ENCODE measurements around the gene GATM. TPM values are rescaled to one million over a fixed set of nuclear protein-coding genes. Genes with fewer than 3 reads are reported as not detected.

Gene GATM, protein sequence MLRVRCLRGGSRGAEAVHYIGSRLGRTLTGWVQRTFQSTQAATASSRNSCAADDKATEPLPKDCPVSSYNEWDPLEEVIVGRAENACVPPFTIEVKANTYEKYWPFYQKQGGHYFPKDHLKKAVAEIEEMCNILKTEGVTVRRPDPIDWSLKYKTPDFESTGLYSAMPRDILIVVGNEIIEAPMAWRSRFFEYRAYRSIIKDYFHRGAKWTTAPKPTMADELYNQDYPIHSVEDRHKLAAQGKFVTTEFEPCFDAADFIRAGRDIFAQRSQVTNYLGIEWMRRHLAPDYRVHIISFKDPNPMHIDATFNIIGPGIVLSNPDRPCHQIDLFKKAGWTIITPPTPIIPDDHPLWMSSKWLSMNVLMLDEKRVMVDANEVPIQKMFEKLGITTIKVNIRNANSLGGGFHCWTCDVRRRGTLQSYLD
- 0.86 and 1.0 TPM in 2 replicates for total RNA-seq

DNA sequence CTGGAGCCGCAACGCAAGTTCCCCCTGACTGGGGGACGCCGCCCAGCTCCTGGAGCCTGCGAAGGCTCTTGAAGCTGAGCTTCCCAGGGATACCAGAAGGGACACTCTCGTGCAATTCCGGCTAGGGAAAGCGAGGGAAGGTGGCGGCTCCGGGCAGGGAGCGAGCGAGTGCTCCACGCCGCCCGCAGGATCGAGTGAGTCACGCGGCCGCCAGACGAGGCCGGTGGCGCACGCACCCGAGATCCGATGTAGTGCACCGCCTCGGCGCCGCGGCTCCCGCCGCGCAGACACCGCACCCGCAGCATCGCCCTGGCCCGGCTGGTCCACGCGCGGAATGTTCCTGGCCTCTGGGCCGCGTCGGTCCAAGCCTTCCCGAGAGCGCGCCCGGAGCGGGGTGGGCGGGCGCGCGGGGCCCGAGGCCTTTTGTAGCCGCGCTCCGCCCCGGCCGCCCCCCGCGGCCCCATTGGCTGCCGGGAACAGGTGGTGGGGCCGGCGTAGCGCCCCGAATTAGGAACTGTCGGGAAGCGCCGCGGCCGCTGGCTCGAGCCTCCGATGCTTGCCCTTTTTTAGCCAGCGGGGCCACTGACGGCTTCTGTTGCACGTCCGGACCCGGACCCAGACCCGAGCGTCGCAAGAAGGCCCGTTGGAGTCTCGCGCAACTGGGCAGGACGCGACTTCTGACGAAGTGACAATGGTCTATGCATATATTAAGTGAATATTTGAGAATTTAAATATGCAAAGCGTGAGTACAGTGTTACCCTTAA lies at the start of gene GATM:
Gene GATM (minus strand): TSS at position 396 of the 764 bp plus-strand sequence. CDS start 91 bp downstream, at position 305.
- no peaks in the 10 kb centered on the region for H3K36me3 Mint-ChIP-seq (ENCODE audit: low read depth)
- intact Hi-C loops (cut with micrococcal nuclease): loop anchor here (5.0 kb wide), 1 partner anchor 261 kb away; no protein-coding TSS in a partner anchor
- no peaks in the 10 kb centered on the region for H3K9me3 Mint-ChIP-seq
- H3K27me3 Mint-ChIP-seq (ENCODE audit: insufficient read depth): peaks cover 76% of the 10 kb centered on the region
- DNase-seq (ENCODE audit: low spot score): no peak
- H3K27ac Mint-ChIP-seq: no peak within 1 kb of the TSS
- peak within 1 kb of the TSS; percentile 64 for H3K4me3 Mint-ChIP-seq
- peaks cover 7% of the 10 kb centered on the region for H3K4me1 Mint-ChIP-seq (ENCODE audit: low read depth)

GRCh38 chr15:45427085-45427484 lies 48.7 kb upstream of the GATM start:
- H3K36me3 Mint-ChIP-seq (ENCODE audit: low read depth): no peaks in the 10 kb centered on the region
- H3K27me3 Mint-ChIP-seq (ENCODE audit: insufficient read depth): peaks cover 14% of the 10 kb centered on the region
- intact Hi-C loops (cut with micrococcal nuclease): no loop called here
- H3K4me3 Mint-ChIP-seq: no peak overlapping the region
- H3K27ac Mint-ChIP-seq: no peak overlapping the region
- H3K9me3 Mint-ChIP-seq: no peaks in the 10 kb centered on the region
- no peaks in the 10 kb centered on the region for H3K4me1 Mint-ChIP-seq (ENCODE audit: low read depth)
- DNase-seq (ENCODE audit: low spot score): no peak

GRCh38 chr15:45425135-45425534 lies 46.8 kb upstream of the GATM start:
- no peak for DNase-seq (ENCODE audit: low spot score)
- Mint-ChIP-seq H3K27ac (no peak overlapping the region), H3K27me3 (ENCODE audit: insufficient read depth) (peaks cover 5% of the 10 kb centered on the region), H3K4me1 (ENCODE audit: low read depth) (peaks cover 3% of the 10 kb centered on the region), H3K4me3 (no peak overlapping the region), H3K36me3 (ENCODE audit: low read depth) (peaks cover 7% of the 10 kb centered on the region), H3K9me3 (no peaks in the 10 kb centered on the region)
- intact Hi-C loops (cut with micrococcal nuclease): no loop called here

DNA sequence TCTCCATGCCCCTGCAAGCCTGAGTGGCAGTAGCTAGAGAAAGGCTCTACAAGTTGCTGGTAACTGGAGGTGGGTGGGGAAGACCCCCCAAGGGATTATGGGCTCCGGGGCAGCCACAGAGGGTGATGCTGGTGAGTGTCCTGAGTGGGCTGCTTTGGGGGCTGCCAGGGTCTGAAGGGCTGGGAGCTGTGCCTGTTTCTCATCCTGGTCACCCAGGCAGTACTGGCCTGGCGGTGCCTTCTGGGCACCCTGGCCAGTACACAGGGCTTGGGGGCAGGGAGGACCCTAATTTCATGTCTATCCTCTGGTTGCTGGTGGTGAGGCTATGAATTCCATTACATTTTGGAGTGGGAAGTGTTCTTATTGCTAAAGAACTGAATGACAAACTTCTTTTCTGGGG lies 46.1 kb upstream of the GATM start:
- no peak for DNase-seq (ENCODE audit: low spot score)
- H3K36me3 Mint-ChIP-seq (ENCODE audit: low read depth): peaks cover 8% of the 10 kb centered on the region
- H3K9me3 Mint-ChIP-seq: no peaks in the 10 kb centered on the region
- H3K27me3 Mint-ChIP-seq (ENCODE audit: insufficient read depth): peaks cover 3% of the 10 kb centered on the region
- intact Hi-C loops (cut with micrococcal nuclease): loop anchor here (5.0 kb wide), 1 partner anchor 33 kb away; no protein-coding TSS in a partner anchor
- H3K4me3 Mint-ChIP-seq: no peak overlapping the region
- H3K27ac Mint-ChIP-seq: no peak overlapping the region
- peaks cover 4% of the 10 kb centered on the region for H3K4me1 Mint-ChIP-seq (ENCODE audit: low read depth)

DNA sequence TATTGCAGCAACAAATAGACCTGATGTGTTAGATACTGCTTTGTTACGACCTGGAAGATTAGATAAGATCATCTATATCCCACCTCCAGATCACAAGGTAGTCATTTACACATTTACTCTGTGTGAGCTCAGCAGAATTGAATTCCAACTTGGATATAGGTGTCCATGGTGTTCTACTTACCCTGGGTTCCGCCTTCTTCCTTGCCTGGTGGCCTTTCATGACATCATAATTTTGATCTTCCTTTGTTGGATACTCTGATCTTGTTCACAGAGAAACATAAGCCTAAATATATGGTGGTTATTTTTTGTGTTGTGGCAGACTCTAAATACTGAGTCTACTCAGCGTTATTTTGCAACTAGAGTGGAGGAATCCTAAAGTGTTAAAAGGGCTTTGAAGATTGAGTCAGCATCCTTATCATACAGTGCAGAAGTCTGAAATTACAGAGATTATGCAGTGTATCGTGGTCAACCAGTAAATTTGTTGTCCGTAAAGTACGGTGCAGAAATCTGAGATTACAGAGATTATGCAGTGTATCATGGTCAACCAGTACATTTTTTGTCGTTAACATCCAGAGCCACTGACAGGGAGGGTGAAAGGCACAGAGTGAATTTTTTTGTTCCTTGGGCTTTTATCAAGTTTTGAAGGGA lies 39.1 kb upstream of the GATM start:
- H3K36me3 Mint-ChIP-seq (ENCODE audit: low read depth): peaks cover 44% of the 10 kb centered on the region
- H3K9me3 Mint-ChIP-seq: no peaks in the 10 kb centered on the region

GRCh38 chr15:45414215-45414885 lies 36.0 kb upstream of the GATM start:
- peak overlapping the region; percentile 27 for H3K27ac Mint-ChIP-seq
- no peak overlapping the region for H3K4me3 Mint-ChIP-seq
- no peaks in the 10 kb centered on the region for H3K27me3 Mint-ChIP-seq (ENCODE audit: insufficient read depth)
- peaks cover 45% of the 10 kb centered on the region for H3K36me3 Mint-ChIP-seq (ENCODE audit: low read depth)
- DNase-seq (ENCODE audit: low spot score): no peak
- intact Hi-C loops (cut with micrococcal nuclease): no loop called here
- peaks cover 16% of the 10 kb centered on the region for H3K4me1 Mint-ChIP-seq (ENCODE audit: low read depth)
- H3K9me3 Mint-ChIP-seq: no peaks in the 10 kb centered on the region

More for the DNA sequence above, 39.1 kb upstream of the GATM start:
- DNase-seq (ENCODE audit: low spot score): no peak
- Mint-ChIP-seq H3K27ac (no peak overlapping the region), H3K27me3 (ENCODE audit: insufficient read depth) (no peaks in the 10 kb centered on the region), H3K4me1 (ENCODE audit: low read depth) (peaks cover 21% of the 10 kb centered on the region), H3K4me3 (no peak overlapping the region)
- intact Hi-C loops (cut with micrococcal nuclease): no loop called here

- no peak for DNase-seq (ENCODE audit: low spot score)
- peaks cover 59% of the 10 kb centered on the region for H3K36me3 Mint-ChIP-seq (ENCODE audit: low read depth)
- no peaks in the 10 kb centered on the region for H3K27me3 Mint-ChIP-seq (ENCODE audit: insufficient read depth)
- H3K27ac Mint-ChIP-seq: no peak overlapping the region
- H3K9me3 Mint-ChIP-seq: no peaks in the 10 kb centered on the region
- intact Hi-C loops (cut with micrococcal nuclease): no loop called here
- H3K4me1 Mint-ChIP-seq (ENCODE audit: low read depth): peaks cover 51% of the 10 kb centered on the region
- H3K4me3 Mint-ChIP-seq: no peak overlapping the region
Measured at GRCh38 chr15:45409596-45409995, 31.3 kb upstream of the GATM start.

DNA sequence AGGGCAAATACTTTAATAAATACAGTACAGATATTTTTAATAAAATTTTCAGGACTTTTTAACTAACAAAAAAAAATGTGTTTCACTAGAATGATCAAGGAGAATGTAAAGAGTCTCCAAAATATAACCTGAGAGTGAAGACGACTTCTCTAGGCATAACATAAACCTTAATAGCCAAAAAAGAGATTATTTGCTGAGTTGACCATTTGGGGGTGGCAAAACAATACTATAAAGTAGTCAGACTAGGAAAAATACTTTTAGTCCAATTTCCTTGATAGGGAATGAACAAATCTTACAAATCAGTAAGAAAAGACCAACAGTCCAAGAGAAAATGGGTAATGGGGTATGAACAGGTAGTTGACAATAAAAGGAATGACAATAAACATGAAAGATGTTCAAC lies 29.4 kb upstream of the GATM start:
- H3K27me3 Mint-ChIP-seq (ENCODE audit: insufficient read depth): no peaks in the 10 kb centered on the region
- peaks cover 48% of the 10 kb centered on the region for H3K36me3 Mint-ChIP-seq (ENCODE audit: low read depth)
- peaks cover 42% of the 10 kb centered on the region for H3K4me1 Mint-ChIP-seq (ENCODE audit: low read depth)
- no peak overlapping the region for H3K4me3 Mint-ChIP-seq
- no peak for DNase-seq (ENCODE audit: low spot score)
- intact Hi-C loops (cut with micrococcal nuclease): no loop called here
- H3K9me3 Mint-ChIP-seq: no peaks in the 10 kb centered on the region
- no peak overlapping the region for H3K27ac Mint-ChIP-seq

DNA sequence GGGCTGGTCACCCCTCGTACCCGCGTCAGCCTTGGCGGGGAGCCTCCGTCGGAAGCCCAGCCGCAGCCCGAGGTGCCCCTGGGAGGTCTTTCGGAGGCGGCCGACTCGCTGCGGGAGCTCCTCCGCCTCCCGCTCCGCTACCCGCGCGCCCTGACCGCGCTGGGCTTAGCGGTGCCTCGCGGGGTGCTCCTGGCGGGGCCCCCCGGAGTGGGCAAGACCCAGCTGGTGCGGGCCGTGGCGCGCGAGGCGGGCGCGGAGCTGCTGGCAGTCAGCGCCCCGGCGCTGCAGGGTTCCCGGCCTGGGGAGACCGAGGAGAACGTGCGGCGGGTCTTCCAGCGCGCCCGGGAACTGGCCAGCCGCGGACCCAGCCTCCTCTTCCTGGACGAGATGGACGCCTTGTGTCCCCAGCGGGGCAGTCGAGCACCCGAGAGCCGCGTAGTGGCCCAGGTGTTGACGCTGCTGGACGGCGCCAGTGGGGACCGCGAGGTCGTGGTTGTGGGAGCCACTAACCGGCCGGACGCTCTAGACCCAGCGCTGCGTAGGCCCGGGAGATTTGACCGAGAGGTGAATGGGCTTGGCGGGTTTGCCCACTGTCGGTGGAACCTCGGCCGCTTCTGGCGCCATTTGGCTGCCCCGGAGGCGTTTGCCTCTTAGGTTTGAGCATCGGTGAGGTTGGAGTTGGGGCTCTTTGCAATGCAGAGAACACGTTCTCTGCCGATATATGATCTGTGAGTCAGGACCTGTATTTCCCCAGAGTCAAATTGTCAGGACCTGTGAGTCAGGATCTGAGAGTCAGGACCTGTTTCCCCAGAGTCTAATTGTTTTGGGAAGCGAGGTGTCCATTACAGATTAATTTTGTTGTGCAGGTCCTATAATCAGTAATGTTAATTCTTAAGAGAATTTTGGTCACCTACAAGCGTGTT lies 24.9 kb upstream of the GATM start:
- Mint-ChIP-seq H3K27me3 (ENCODE audit: insufficient read depth) (peaks cover 4% of the 10 kb centered on the region), H3K4me1 (ENCODE audit: low read depth) (peaks cover 45% of the 10 kb centered on the region), H3K9me3 (no peaks in the 10 kb centered on the region), H3K27ac (peak overlapping the region; percentile 75), H3K36me3 (ENCODE audit: low read depth) (peaks cover 28% of the 10 kb centered on the region), H3K4me3 (peak overlapping the region; percentile 95)
- intact Hi-C loops (cut with micrococcal nuclease): loop anchor here (1.0 to 5.0 kb wide), 8 partner anchors 55 to 381 kb away; partner anchors contain the start of genes BLOC1S6 and SORD
- peak; percentile 15 for DNase-seq (ENCODE audit: low spot score)

DNA sequence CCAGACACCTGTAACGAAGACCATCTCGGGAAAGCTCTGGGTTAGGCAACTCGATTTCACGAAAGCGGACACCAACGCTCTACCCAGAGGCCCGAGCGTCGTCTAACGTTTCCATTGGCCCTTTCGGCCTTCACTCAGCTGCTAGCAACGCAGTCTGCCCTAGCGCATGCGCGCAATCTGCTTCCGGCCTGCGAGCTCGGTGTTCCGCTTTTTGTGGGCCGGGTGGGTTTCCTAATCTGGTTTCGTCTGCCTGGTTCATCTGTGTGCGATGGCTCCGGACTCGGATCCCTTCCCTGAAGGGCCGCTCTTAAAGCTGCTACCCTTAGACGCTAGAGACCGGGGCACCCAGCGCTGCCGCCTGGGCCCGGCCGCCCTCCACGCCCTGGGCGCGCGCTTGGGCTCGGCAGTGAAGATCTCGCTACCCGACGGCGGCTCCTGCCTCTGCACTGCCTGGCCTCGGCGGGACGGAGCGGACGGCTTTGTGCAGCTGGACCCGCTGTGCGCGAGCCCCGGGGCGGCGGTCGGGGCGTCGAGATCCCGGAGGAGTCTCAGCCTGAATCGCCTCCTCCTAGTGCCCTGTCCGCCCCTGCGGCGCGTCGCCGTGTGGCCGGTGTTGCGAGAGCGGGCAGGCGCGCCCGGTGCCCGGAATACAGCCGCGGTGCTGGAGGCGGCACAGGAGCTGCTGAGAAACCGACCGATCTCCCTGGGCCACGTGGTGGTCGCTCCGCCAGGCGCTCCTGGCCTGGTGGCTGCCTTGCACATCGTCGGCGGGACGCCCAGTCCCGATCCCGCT lies 24.0 kb upstream of the GATM start:
- intact Hi-C loops (cut with micrococcal nuclease): loop anchor here (1.0 to 5.0 kb wide), 8 partner anchors 56 to 380 kb away; partner anchors contain the start of genes BLOC1S6 and SORD
- peak; percentile 92 for DNase-seq (ENCODE audit: low spot score)
- H3K9me3 Mint-ChIP-seq: no peaks in the 10 kb centered on the region
- H3K4me1 Mint-ChIP-seq (ENCODE audit: low read depth): peaks cover 40% of the 10 kb centered on the region
- H3K27ac Mint-ChIP-seq: peak overlapping the region; percentile 84
- H3K36me3 Mint-ChIP-seq (ENCODE audit: low read depth): peaks cover 24% of the 10 kb centered on the region
- H3K27me3 Mint-ChIP-seq (ENCODE audit: insufficient read depth): peaks cover 4% of the 10 kb centered on the region
- peak overlapping the region; percentile 94 for H3K4me3 Mint-ChIP-seq

GRCh38 chr15:45401665-45402161 lies 23.4 kb upstream of the GATM start:
- no peaks in the 10 kb centered on the region for H3K9me3 Mint-ChIP-seq
- H3K4me1 Mint-ChIP-seq (ENCODE audit: low read depth): peaks cover 35% of the 10 kb centered on the region
- no peak for DNase-seq (ENCODE audit: low spot score)
- peaks cover 8% of the 10 kb centered on the region for H3K27me3 Mint-ChIP-seq (ENCODE audit: insufficient read depth)
- peak overlapping the region; percentile 84 for H3K27ac Mint-ChIP-seq
- H3K4me3 Mint-ChIP-seq: peak overlapping the region; percentile 94
- intact Hi-C loops (cut with micrococcal nuclease): loop anchor here (1.0 to 5.0 kb wide), 8 partner anchors 57 to 379 kb away; partner anchors contain the start of genes BLOC1S6 and SORD
- H3K36me3 Mint-ChIP-seq (ENCODE audit: low read depth): peaks cover 19% of the 10 kb centered on the region
